Mucosa of gallbladder (tissue), 1 donor: Measurements from ENCODE around the gene CD47. TPM values are rescaled to one million over a fixed set of nuclear protein-coding genes. Genes with fewer than 3 reads are reported as not detected.

Experiments
- DNase-seq: peaks from one replicate; pipeline ENCODE4 v3.0.0-alpha.2; 2020; ENCODE audit warnings: low spot score
- total RNA-seq: library from RNA; stranded (reverse); gene quantifications from one replicate; pipeline ENCODE4 v1.2.1, GENCODE V29; 2021
- donor health status: DM: no; HTN: no; CAD: no.

Gene CD47
- total RNA-seq, 1 donor from 2014 or later, result 96.4 TPM

GRCh38 chr3:108014943-108015342 is 75.9 kb downstream of the CD47 start:
- DNase-seq, result no peak

DNA sequence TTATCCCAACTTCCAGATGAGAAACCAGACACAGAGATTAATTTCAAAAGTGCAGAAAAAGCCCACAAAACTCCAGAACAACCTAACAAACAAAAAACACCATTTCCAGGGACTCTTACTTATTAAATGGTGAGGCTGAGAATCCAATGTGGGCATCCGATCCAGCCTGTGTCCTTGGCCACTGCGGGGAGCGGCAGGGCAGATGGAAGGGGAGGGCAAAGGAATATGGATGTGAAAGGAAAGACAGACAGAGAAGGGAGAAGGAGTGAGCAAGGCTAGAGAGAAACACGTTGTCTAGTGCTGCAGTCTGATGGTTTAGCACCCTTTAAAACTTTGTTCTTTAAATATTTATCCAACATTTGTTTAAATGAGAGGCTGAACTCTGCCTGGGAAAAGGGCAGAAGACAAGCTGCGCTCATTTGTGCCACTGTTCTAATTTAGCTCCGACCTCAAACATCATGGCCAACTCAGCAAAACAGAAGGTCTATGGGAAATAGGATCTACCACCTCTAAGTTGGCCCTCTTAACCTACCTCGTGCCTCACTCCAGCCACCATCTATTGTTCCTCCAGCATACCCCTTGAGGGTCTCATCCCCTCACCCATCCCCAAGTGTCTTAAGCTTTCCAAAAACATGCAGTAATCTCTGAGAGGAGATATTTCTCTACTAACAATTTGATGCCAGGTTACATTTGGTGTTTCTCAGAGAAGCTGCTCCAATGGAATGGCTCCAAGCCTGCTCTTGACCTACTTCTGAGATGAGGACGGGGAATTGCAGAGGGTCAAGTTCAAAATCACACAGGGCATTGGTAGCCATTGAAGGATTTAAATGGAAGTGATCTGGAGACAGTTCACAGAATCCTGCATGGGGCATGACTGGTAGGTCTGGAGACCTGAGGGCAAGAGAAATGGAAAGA is 77.4 kb downstream of the CD47 start:
- no peak for DNase-seq

- no peak for DNase-seq
Observed at GRCh38 chr3:108012304-108012703, 78.5 kb downstream of the CD47 start.

GRCh38 chr3:108011616-108012015 is 79.2 kb downstream of the CD47 start:
- DNase-seq, result no peak

GRCh38 chr3:108008931-108009639 is 81.7 kb downstream of the CD47 start:
- no peak for DNase-seq

- DNase-seq, result no peak
Observed at GRCh38 chr3:108008106-108008505, 82.7 kb downstream of the CD47 start.

DNA sequence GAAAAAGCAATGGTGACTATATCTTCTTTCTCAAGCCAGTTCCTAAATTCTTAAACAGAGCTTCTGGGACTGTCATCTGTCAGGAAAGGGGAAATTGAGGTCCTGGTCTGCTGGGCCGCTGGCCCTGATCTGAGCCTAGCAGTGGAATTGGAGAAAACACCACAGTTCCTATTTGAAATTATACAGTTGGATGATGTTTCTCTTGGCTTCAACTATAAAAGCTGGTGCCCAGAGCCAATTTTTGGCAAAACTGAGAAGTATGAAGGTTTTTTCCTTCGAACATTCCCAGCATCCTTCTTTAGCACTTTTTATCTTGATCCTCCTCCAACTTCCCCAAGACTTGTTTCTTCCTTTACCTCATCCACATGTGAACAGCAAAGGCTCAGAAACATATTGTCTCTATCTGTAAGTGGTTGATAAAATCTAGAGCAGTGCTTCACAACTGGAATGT is 83.9 kb downstream of the CD47 start:
- no peak for DNase-seq

GRCh38 chr3:108006077-108006771 is 84.6 kb downstream of the CD47 start:
- DNase-seq, result peak; percentile 81

- no peak for DNase-seq
Observed at GRCh38 chr3:108004647-108005046, 86.2 kb downstream of the CD47 start.

- DNase-seq, result no peak
Observed at GRCh38 chr3:108001457-108001856, 89.4 kb downstream of the CD47 start.

DNA sequence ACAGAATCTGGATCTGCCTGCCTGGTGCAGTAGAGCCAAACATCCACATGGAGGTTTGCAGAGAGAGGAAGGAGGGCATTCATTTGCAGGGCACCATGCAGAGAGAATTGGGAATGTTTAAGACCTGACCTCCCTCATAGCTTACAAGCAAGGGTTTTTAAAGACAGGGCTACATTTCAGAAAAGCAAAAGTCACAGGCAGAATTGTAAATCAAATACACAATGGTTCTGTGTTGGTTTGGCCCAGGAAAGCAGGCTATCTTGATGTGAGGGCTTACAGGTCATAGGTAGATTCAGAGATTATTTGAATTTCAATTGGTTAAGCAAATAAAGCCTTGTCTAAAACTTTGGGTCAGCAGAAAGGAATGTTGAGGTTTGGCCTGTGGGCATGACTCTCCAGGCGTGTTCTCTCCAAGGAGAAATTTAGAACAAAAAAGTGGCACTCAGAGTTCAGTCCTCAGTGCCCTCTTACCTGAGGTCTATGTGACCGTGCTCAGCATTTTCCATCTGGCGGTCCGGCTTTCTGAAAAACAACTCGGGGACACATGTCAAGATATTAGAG is 91.5 kb downstream of the CD47 start:
- no peak for DNase-seq

- no peak for DNase-seq
Observed at GRCh38 chr3:107997671-107998070, 93.2 kb downstream of the CD47 start.

- no peak for DNase-seq
Observed at GRCh38 chr3:107995823-107996222, 95.0 kb downstream of the CD47 start.

GRCh38 chr3:107994956-107995715 is 95.7 kb downstream of the CD47 start:
- DNase-seq, result no peak

DNA sequence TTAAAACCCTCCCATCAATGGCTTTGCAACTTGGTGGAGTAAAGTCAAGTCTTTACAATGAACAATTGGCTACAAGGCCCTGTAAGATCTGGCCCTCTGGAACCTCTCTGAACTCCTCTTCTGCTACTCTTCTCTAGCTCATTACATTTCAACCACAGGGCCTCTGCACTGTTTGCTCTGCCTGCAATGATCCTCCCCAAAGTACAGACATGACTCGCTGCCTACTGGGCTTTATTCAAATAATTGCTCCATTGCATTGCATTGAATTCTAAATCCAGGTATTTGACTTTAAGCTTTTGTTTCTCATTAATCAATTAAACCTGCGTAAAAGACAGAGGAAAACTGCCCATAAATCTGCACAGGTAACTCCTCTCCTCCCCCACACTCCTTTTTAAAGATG is 96.7 kb downstream of the CD47 start:
- DNase-seq, result no peak

- DNase-seq, result no peak
Observed at GRCh38 chr3:107993771-107994170, 97.1 kb downstream of the CD47 start.

Other genes with a start within 250 kb of the CD47 start
- gene IFT57, start 131.4 kb upstream of the CD47 start, total RNA-seq, result 51.1 TPM
- gene HHLA2, start 205.5 kb upstream of the CD47 start, total RNA-seq, result 69.1 TPM